Erythroblast (primary cell): ENCODE results near the gene FTO.

Experiments used
- GATA1 ChIP-seq: IDR thresholded peaks from 2 replicates; pipeline ENCODE4 v1.6.1; 2011; ENCODE audit warnings: low read depth, mild to moderate bottlenecking, control low read depth, low read length, moderate library complexity
- POLR2A ChIP-seq: IDR thresholded peaks from 2 replicates; pipeline ENCODE4 v1.6.1; 2011; ENCODE audit warnings: mild to moderate bottlenecking, low read length

DNA sequence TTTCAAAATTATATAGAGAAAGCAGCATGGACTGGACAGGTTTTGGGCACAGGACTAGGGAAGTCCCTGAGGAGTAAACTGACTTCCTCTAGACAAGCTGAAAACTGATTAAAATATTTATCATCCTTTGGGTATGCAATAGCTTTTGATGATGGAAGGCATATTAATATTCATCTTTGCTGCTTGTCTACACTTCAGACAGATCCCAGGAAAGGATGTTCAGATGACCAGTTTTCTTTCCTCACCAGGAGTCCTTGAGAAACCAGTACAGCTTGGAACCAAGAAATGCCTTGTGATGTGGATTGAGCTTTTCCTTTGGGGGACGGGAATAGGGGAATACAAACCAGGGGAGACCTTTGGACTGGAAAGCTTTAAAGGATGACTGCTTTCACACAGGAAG is 195.5 kb downstream of the FTO start:
- TF ChIP-seq POLR2A (no peak), GATA1 (no peak)
